ENCODE data around the gene TARBP1. TPM values are rescaled to one million over a fixed set of nuclear protein-coding genes. Genes with fewer than 3 reads are reported as not detected.
"Not testable (repeated sequence)": the region's sequence is repeated elsewhere in the genome, so short reads cannot be mapped to it uniquely, and the experiment has no call there.

TARBP1 gene
- total RNA-seq, 1 experiment from 2014 or later = 28.7 TPM

- DNase-seq; H3K4me3 ChIP-seq (ENCODE audit: insufficient read depth, low read depth, low read length); H3K36me3 ChIP-seq (replicated peaks; ENCODE audit: control insufficient read depth, insufficient read depth, low read length); H3K27me3 ChIP-seq (ENCODE audit: control insufficient read depth, insufficient read depth, low read length): not testable (repeated sequence)
These were observed 122.2 kb downstream of the TARBP1 start for GRCh38 chr1:234356615-234357269.

- H3K36me3 ChIP-seq (replicated peaks; ENCODE audit: control insufficient read depth, insufficient read depth, low read length) = no peaks in the 10 kb centered on the region
- H3K27me3 ChIP-seq (ENCODE audit: control insufficient read depth, insufficient read depth, low read length) = no peaks in the 10 kb centered on the region
- DNase-seq = no peak
- H3K4me3 ChIP-seq (ENCODE audit: insufficient read depth, low read depth, low read length) = no peak overlapping the region
These were observed 123.0 kb downstream of the TARBP1 start for GRCh38 chr1:234355782-234356510.

GRCh38 chr1:234348964-234349363 is 130.0 kb downstream of the TARBP1 start:
- H3K4me3 ChIP-seq (ENCODE audit: insufficient read depth, low read depth, low read length) = no peak overlapping the region
- no peak for DNase-seq
- no peaks in the 10 kb centered on the region for H3K36me3 ChIP-seq (replicated peaks; ENCODE audit: control insufficient read depth, insufficient read depth, low read length)
- no peaks in the 10 kb centered on the region for H3K27me3 ChIP-seq (ENCODE audit: control insufficient read depth, insufficient read depth, low read length)

GRCh38 chr1:234345237-234345636 is 133.7 kb downstream of the TARBP1 start:
- Histone ChIP-seq H3K36me3 (replicated peaks; ENCODE audit: control insufficient read depth, insufficient read depth, low read length) (no peaks in the 10 kb centered on the region), H3K4me3 (ENCODE audit: insufficient read depth, low read depth, low read length) (no peak overlapping the region), H3K27me3 (ENCODE audit: control insufficient read depth, insufficient read depth, low read length) (no peaks in the 10 kb centered on the region)
- DNase-seq = no peak

- no peak for DNase-seq
- no peak overlapping the region for H3K4me3 ChIP-seq (ENCODE audit: insufficient read depth, low read depth, low read length)
- no peaks in the 10 kb centered on the region for H3K36me3 ChIP-seq (replicated peaks; ENCODE audit: control insufficient read depth, insufficient read depth, low read length)
- no peaks in the 10 kb centered on the region for H3K27me3 ChIP-seq (ENCODE audit: control insufficient read depth, insufficient read depth, low read length)
These were observed 136.2 kb downstream of the TARBP1 start for GRCh38 chr1:234342774-234343173.

Other genes starting within 250 kb of the TARBP1 start
- 56.5 and 66.0 TPM in 2 replicates for gene COA6, start 105.7 kb downstream of the TARBP1 start, total RNA-seq (2014; rRNA removed; shearing (Covaris generic))
- 67.0 and 90.9 TPM in 2 replicates for gene IRF2BP2, start 131.0 kb upstream of the TARBP1 start, total RNA-seq (2014; rRNA removed; shearing (Covaris generic))